ENCODE measurements around the gene ARFGAP3.

Gene ARFGAP3

GRCh38 chr22:42805016-42805997, 51.8 kb downstream of the ARFGAP3 start:
- Histone ChIP-seq H3K9me2 (replicated peaks; ENCODE audit: insufficient read depth, low read length) (no peaks in the 10 kb centered on the region), H3K4me1 (ENCODE audit: low read length) (no peaks in the 10 kb centered on the region), H3F3A (ENCODE audit: insufficient read depth, low read length) (no peaks in the 10 kb centered on the region), H3K9me3 (replicated peaks; ENCODE audit: insufficient read depth, low read length) (no peaks in the 10 kb centered on the region), H3K4me3 (ENCODE audit: low read length) (no peak overlapping the region), H4K20me1 (ENCODE audit: insufficient read depth, low read length) (no peaks in the 10 kb centered on the region), H3K27me3 (replicated peaks; ENCODE audit: insufficient read depth, low read length) (no peaks in the 10 kb centered on the region), H3K79me2 (ENCODE audit: low read length) (no peaks in the 10 kb centered on the region), H3K27ac (ENCODE audit: low read length) (no peak overlapping the region), H3K9ac (ENCODE audit: low read length) (no peak overlapping the region), H3K4me2 (ENCODE audit: low read depth, low read length) (no peak overlapping the region), H2AFZ (ENCODE audit: low read length) (no peak overlapping the region), H3K36me3 (replicated peaks; ENCODE audit: insufficient read depth, low read length) (no peaks in the 10 kb centered on the region)
- no peak for DNase-seq
- TF ChIP-seq EZH2phosphoT487 (IDR thresholded peaks at IDR 0.05; ENCODE audit: low read length) = no peak
- TF ChIP-seq EZH2 (optimal IDR thresholded peaks at IDR 0.05; ENCODE audit: low read depth, low read length) = no peak
- no peak for TF ChIP-seq CTCF (IDR thresholded peaks at IDR 0.05; ENCODE audit: low read length)

- H3K9ac ChIP-seq (ENCODE audit: low read length) = no peak overlapping the region
- H3K4me1 ChIP-seq (ENCODE audit: low read length) = no peaks in the 10 kb centered on the region
- no peaks in the 10 kb centered on the region for H3F3A ChIP-seq (ENCODE audit: insufficient read depth, low read length)
- no peaks in the 10 kb centered on the region for H3K27me3 ChIP-seq (replicated peaks; ENCODE audit: insufficient read depth, low read length)
- H3K9me3 ChIP-seq (replicated peaks; ENCODE audit: insufficient read depth, low read length) = no peaks in the 10 kb centered on the region
- no peaks in the 10 kb centered on the region for H3K79me2 ChIP-seq (ENCODE audit: low read length)
- H4K20me1 ChIP-seq (ENCODE audit: insufficient read depth, low read length) = no peaks in the 10 kb centered on the region
- no peaks in the 10 kb centered on the region for H3K9me2 ChIP-seq (replicated peaks; ENCODE audit: insufficient read depth, low read length)
- H2AFZ ChIP-seq (ENCODE audit: low read length) = no peak overlapping the region
- H3K4me2 ChIP-seq (ENCODE audit: low read depth, low read length) = no peak overlapping the region
- H3K36me3 ChIP-seq (replicated peaks; ENCODE audit: insufficient read depth, low read length) = no peaks in the 10 kb centered on the region
- H3K27ac ChIP-seq (ENCODE audit: low read length) = no peak overlapping the region
- H3K4me3 ChIP-seq (ENCODE audit: low read length) = no peak overlapping the region
- TF ChIP-seq EZH2phosphoT487 (IDR thresholded peaks at IDR 0.05; ENCODE audit: low read length) = no peak
- TF ChIP-seq CTCF (IDR thresholded peaks at IDR 0.05; ENCODE audit: low read length) = no peak
- no peak for TF ChIP-seq EZH2 (optimal IDR thresholded peaks at IDR 0.05; ENCODE audit: low read depth, low read length)
- no peak for DNase-seq
These were observed 53.7 kb downstream of the ARFGAP3 start for GRCh38 chr22:42803389-42803788.

GRCh38 chr22:42801252-42802080, 55.6 kb downstream of the ARFGAP3 start:
- no peaks in the 10 kb centered on the region for H4K20me1 ChIP-seq (ENCODE audit: insufficient read depth, low read length)
- H3K36me3 ChIP-seq (replicated peaks; ENCODE audit: insufficient read depth, low read length) = no peaks in the 10 kb centered on the region
- no peaks in the 10 kb centered on the region for H3K9me3 ChIP-seq (replicated peaks; ENCODE audit: insufficient read depth, low read length)
- no peak for DNase-seq
- no peaks in the 10 kb centered on the region for H3K9me2 ChIP-seq (replicated peaks; ENCODE audit: insufficient read depth, low read length)
- no peaks in the 10 kb centered on the region for H3K4me1 ChIP-seq (ENCODE audit: low read length)
- no peak overlapping the region for H3K4me2 ChIP-seq (ENCODE audit: low read depth, low read length)
- no peak overlapping the region for H3K9ac ChIP-seq (ENCODE audit: low read length)
- H2AFZ ChIP-seq (ENCODE audit: low read length) = no peak overlapping the region
- H3K4me3 ChIP-seq (ENCODE audit: low read length) = no peak overlapping the region
- no peak overlapping the region for H3K27ac ChIP-seq (ENCODE audit: low read length)
- H3K27me3 ChIP-seq (replicated peaks; ENCODE audit: insufficient read depth, low read length) = no peaks in the 10 kb centered on the region
- TF ChIP-seq CTCF (IDR thresholded peaks at IDR 0.05; ENCODE audit: low read length) = no peak
- no peaks in the 10 kb centered on the region for H3F3A ChIP-seq (ENCODE audit: insufficient read depth, low read length)
- H3K79me2 ChIP-seq (ENCODE audit: low read length) = no peaks in the 10 kb centered on the region

Data from MM.1S (cell line).